HG02623 (cell line): ENCODE measurements around the gene SERTM2.
"Not testable (repeated sequence)": the region's sequence is repeated elsewhere in the genome, so short reads cannot be mapped to it uniquely, and the experiment has no call there.

ENCODE experiments used
- ATAC-seq: cut with Tn5 transposase; IDR thresholded peaks from one replicate; pipeline ENCODE4 v1.9.1; 2021; ENCODE audit warnings: moderate library complexity; ENCODE audit not compliant: unreplicated experiment

SERTM2 gene

DNA sequence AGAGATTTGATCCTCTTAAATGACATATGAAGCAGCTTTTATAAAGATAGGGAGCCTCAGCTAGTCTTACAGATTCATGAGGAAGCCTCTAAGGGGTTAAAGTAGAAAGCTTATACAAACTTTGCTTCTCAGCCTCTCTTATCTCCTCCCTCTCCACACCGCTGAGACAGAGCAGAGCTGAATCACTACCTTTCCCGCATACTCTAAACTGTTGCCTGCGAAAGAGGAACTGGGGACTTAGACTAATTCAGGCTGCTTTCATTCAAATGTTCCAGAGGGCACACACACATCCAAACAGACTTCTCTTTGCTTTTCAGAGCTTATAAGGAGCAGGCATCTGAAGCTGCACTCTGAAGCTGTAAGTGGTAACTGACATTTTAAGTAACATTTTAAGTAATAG is at the start of gene SERTM2:
SERTM2 (plus strand) TSS at position 169 of the 400 bp plus-strand sequence. CDS start 7,213 bp downstream, outside the sequence.
- ATAC-seq, result peak; percentile 83

GRCh38 chrX:111465669-111466068 is 45.8 kb upstream of the SERTM2 start:
- ATAC-seq, result no peak

DNA sequence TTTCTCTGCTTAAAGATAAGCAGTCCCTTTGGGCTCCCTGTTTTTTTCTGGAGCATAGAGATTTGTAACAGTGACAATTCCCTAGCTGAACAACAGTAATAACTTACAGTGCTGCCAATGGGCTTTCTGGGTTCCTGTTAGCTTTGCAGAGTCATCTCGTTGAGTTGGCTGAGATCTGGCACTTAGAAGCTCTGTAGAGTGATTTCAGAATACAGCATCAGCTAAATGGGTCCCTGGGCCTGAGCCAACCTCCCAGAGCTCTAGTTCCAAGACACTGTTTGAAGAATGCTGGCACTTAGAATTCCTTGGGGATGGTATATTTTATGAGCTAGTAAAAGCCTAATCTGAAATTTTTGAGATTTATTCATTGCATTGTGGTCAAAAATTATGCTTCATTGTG is 43.5 kb upstream of the SERTM2 start:
- ATAC-seq, result no peak

- ATAC-seq, result no peak
Observed at GRCh38 chrX:111470681-111471403, 40.6 kb upstream of the SERTM2 start.

DNA sequence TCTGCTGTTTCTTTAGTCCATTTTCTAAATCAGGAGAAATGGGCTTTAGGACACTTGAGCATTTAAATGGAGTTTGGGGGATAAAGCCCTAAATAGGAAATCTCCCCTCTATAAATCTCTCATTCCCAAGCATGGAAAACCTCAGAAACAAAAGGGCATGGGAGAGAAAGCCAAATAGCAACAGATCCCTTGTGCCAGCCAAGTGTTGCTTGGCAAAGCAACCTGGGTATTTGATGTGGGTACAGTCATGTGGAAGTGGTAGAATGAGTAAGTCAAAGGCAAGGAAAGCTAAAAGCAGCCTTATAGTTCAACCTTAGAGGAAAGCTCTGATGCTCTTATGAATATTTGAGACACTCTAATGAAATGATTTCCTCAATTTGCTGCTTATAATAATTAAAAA is 29.5 kb upstream of the SERTM2 start:
- ATAC-seq, result no peak

DNA sequence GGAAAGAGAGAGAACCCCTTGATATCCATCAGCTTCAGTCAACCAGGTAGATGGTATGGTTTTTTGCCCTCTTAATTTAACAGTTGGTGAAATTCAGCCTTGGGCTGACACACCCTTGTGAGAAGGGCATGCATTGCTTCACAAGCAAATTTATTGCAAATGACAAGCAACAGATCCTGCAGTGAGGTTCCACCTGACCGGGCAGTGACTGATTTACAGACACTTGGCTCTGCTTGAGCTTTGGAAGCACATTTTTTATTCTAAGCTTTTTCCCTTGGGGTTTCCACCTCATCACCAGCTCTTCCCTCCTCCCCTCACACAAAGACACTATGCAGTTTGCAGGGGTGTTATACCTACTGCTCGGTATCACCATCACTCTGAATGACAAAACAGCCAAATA is 28.3 kb upstream of the SERTM2 start:
- ATAC-seq, result no peak

DNA sequence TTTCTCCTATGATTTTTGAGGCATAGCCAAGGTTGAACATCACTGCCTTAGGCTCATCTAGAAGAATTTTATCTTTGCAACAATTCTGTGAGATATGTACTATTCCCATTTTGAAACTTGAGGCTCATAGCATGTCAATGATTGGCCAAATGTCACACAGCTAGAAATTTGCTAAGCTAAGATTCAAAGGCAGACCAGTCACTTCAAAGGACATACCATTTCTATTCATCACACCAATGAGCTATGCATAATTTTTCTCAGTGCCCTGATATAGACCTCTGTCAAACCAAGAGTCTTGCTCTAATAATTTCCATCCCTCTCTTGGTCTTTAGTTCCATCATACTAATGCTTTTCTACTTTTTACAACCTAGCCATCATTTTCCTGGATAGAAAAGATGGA is 27.6 kb upstream of the SERTM2 start:
- ATAC-seq, result no peak

GRCh38 chrX:111490688-111491087 is 20.8 kb upstream of the SERTM2 start:
- ATAC-seq, result no peak

GRCh38 chrX:111492085-111492484 is 19.4 kb upstream of the SERTM2 start:
- ATAC-seq, result no peak

- ATAC-seq, result no peak
Observed at GRCh38 chrX:111498538-111499103, 12.8 kb upstream of the SERTM2 start.

- ATAC-seq, result no peak
Observed at GRCh38 chrX:111503485-111503993, 7.9 kb upstream of the SERTM2 start.

DNA sequence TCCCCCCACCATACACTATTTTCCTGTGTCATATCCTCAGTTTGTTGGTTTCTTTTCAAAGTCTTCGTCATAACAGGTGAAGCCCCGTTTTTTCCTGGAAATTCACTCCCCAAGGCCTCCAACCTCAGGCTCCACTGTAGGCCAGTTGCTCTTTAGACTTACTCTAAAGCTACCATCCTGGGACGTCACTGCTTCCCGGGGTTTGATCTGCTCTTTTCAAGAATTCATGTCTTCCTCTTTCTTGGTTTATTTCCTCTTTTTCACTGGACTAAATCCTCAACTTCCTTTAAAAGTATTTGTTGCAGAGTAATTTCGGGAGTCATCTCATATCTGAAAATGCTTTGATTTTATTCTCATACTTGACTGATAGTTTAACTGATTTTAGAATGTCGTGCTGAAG is 6.5 kb upstream of the SERTM2 start:
- no peak for ATAC-seq

DNA sequence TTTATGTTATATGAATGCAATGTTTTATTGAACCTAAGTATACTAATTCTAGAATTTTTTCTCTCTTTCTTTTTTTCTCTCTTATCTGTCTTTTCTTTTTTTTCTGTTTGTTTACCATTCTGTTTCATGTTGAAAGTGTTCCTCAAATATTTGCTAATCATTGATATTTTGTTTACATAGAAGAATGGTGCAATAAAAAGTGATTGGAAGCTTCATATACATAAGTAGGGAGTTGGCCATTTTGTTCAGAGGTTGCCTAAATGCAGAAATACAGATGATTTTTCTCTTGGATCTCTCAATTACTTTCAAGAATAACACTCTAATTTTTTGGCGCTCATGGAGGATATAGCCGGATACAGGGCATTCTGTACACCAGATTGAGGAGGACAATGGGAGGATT is 5.7 kb upstream of the SERTM2 start:
- ATAC-seq, result no peak

GRCh38 chrX:111506826-111507225 is 4.6 kb upstream of the SERTM2 start:
- no peak for ATAC-seq

DNA sequence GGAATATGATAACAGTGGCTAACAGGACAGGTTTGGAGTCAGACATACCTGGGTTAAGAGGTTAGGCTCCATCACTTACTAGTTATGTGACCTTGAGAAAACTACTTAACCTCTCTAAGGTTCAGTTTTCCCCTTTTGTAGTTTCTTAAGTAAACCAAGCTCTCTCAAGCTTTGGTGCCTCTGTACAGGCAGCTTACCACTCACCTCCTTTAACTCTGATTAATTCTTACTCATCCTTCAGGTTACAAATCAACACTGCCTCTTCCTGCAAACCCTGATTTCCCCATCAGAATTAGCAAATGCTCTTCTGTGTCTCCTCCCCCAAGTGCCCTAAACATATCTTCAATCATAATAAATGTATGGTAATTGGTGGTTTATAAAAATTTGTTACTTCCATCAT is 3.5 kb upstream of the SERTM2 start:
- no peak for ATAC-seq

DNA sequence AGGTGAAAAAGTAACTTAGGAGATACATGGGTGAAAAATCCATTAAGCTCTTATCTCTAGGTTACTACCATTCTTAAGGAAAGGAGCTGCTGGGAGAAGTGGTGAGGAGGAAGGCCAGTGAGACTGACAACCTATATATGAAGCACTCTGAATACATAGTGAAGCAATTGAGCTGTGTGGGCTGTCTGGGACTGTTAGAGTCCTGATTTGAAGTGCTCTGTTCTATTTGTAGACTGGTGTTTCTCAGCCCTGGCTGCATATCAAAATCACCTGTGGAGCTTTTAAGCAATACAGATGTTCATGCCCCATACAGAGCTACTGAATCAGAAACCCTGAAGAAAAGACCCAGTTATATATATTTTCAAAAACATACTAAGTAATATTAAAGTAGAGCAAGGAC is 3.9 kb downstream of the SERTM2 start:
- ATAC-seq, result no peak

GRCh38 chrX:111518667-111519066 is 7.2 kb downstream of the SERTM2 start:
- no peak for ATAC-seq

DNA sequence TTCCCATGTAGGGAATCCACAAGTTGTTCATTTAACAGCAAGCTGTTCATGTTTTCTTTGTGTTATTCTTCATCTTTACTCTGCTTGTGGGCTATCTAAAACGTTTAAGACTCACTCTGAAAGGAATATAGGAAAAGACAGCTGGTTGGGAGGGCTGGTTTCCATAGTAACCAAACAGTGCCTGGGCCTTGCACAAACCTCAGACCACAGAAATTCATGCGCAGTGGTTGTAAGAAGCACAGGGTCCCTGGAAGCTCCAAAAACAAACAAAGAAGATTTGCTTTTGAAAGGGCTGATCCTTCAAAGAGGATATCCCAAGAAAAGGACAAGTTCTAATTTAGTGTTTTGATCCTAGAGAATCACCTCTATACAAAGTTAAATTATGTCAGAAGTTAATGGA is 7.8 kb downstream of the SERTM2 start:
- ATAC-seq, result no peak

- ATAC-seq, result no peak
Observed at GRCh38 chrX:111520506-111520905, 9.1 kb downstream of the SERTM2 start.

DNA sequence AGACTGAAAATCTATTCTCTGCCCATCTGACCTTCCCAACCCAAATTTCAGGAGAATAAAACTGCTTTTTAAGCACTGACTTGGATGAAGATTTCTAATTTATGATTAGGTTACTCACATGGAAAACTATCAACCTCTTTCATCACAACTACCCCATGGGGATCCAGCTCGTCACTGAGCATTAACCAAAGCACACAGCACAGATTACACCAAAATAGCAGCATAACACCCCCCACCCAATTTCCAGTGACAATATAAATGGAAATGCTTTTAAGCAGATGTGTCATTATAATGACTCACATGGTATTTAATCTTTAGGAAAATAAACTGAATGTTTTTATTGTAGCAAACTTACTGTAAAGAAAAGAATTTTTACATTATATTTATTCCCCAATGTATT is 9.7 kb downstream of the SERTM2 start:
- no peak for ATAC-seq

GRCh38 chrX:111543212-111543741 is 31.8 kb downstream of the SERTM2 start:
- no peak for ATAC-seq

DNA sequence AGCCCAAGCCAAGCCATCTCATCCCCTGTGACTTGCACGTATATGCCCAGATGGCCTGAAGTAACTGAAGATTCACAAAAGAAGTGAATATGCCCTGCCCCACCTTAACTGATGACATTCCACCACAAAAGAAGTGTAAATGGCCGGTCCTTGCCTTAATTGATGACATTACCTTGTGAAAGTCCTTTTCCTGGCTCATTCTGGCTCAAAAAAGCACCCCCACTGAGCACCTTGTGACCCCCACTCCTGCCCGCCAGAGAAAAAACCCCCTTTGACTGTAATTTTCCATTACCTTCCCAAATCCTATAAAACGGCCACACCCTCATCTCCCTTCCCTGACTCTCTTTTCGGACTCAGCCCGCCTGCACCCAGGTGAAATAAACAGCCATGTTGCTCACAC is 37.8 kb downstream of the SERTM2 start:
- ATAC-seq, result not testable (repeated sequence)
